KMS-11 (cell line): ENCODE data around the gene HMGXB3.
"Not testable (repeated sequence)": the region's sequence is repeated elsewhere in the genome, so short reads cannot be mapped to it uniquely, and the experiment has no call there.

ENCODE experiments used
- H2AFZ ChIP-seq: fragments of 200-600 bp; sonication (generic); 2 replicates; pipeline ENCODE4 v1.6.1; 2016; ENCODE audit warnings: antibody characterized with exemption, mixed run types, low read depth
- H3K27ac ChIP-seq: fragments of 200-600 bp; sonication (generic); 2 replicates; pipeline ENCODE4 v1.6.1; 2016; ENCODE audit warnings: mild to moderate bottlenecking, mixed run types
- H3K27me3 ChIP-seq: fragments of 200-600 bp; sonication (generic); 2 replicates; pipeline ENCODE4 v1.6.1; 2017; ENCODE audit warnings: mild to moderate bottlenecking, low read depth, mixed run types, moderate library complexity; ENCODE audit not compliant: insufficient read depth
- H3K36me3 ChIP-seq: fragments of 200-600 bp; sonication (generic); 2 replicates; pipeline ENCODE4 v1.6.1; 2017; ENCODE audit warnings: mild to moderate bottlenecking, mixed run types; ENCODE audit not compliant: insufficient read depth
- H3K4me1 ChIP-seq: fragments of 200-600 bp; sonication (generic); 2 replicates; pipeline ENCODE4 v1.6.1; 2016; ENCODE audit warnings: mild to moderate bottlenecking, low read depth, mixed run types; ENCODE audit not compliant: poor library complexity, severe bottlenecking
- H3K4me2 ChIP-seq: fragments of 200-600 bp; sonication (generic); 2 replicates; pipeline ENCODE4 v1.7.0; 2016; ENCODE audit warnings: mild to moderate bottlenecking, mixed run types
- H3K4me3 ChIP-seq: fragments of 200-600 bp; sonication (generic); IDR thresholded peaks from 2 replicates; pipeline ENCODE4 v1.6.1; 2017; ENCODE audit warnings: low read depth, low read length, mixed read lengths; ENCODE audit not compliant: insufficient read depth
- H3K79me2 ChIP-seq: fragments of 200-600 bp; sonication (generic); 2 replicates; pipeline ENCODE4 v1.6.1; 2016; ENCODE audit warnings: low read depth, mixed run types; ENCODE audit not compliant: insufficient read depth
- H3K9ac ChIP-seq: fragments of 200-600 bp; sonication (generic); 2 replicates; pipeline ENCODE4 v1.6.1; 2016; ENCODE audit warnings: mild to moderate bottlenecking, mixed run types
- H4K20me1 ChIP-seq: fragments of 200-600 bp; sonication (generic); 2 replicates; pipeline ENCODE4 v1.6.1; 2016; ENCODE audit warnings: mild to moderate bottlenecking, mixed run types; ENCODE audit not compliant: insufficient read depth
- CTCF ChIP-seq: fragments of 200-600 bp; sonication (generic); conservative IDR thresholded peaks from 2 replicates; pipeline ENCODE4 v1.6.1; 2017; ENCODE audit warnings: low read depth, mild to moderate bottlenecking, antibody characterized with exemption, low read length, moderate library complexity, mixed read lengths

HMGXB3 gene

DNA sequence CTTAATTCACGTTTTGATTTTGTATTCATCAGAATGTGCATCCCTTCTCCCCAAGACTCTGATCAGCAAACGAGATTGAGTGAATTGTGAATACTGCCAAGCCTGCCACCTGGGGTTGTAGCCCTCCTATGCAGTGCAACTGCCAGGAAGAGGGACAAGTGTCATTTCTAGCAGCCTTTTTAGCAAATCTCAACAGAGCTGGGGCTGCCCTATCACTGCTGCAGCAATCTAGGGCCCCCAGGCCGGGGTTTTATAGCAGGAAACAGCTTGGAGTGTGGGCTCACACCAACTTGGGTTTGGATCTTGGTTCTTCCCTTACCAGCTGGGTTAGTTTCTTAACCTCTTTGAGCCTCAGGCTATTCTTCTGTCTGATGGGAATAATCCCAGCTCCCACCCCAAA lies 81.8 kb downstream of the HMGXB3 start:
- no peak for TF ChIP-seq CTCF
- Histone ChIP-seq H3K9ac (no peak overlapping the region), H4K20me1 (no peaks in the 10 kb centered on the region), H3K4me3 (no peak overlapping the region), H3K36me3 (no peaks in the 10 kb centered on the region), H3K4me1 (no peaks in the 10 kb centered on the region), H3K27ac (no peak overlapping the region), H3K27me3 (no peaks in the 10 kb centered on the region), H3K79me2 (no peaks in the 10 kb centered on the region), H2AFZ (no peak overlapping the region), H3K4me2 (no peak overlapping the region)

DNA sequence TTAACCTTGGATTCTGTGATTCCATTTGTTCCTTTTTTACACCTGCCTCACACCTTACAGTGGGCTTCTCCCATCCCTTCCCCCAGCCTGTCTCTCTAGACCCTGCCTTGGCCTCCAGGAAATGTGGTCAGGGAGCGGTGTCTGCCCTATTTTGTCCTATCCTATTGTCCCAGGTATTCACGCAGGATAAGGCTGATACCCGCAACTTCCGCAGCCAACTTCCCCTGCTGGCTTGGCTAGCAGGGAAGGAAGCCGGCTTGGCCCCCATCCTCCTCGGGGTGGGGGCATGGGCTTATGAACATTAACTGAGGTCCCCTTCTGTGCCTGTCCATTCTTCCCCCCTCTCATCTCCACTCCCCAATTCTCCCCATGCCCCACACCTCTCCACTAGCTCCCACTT lies 82.3 kb downstream of the HMGXB3 start:
- Histone ChIP-seq H3K36me3 (no peaks in the 10 kb centered on the region), H3K4me1 (no peaks in the 10 kb centered on the region), H3K4me2 (no peak overlapping the region), H3K27me3 (no peaks in the 10 kb centered on the region), H3K9ac (no peak overlapping the region), H4K20me1 (no peaks in the 10 kb centered on the region), H3K27ac (no peak overlapping the region), H3K79me2 (no peaks in the 10 kb centered on the region), H3K4me3 (no peak overlapping the region), H2AFZ (no peak overlapping the region)
- TF ChIP-seq CTCF, result no peak

DNA sequence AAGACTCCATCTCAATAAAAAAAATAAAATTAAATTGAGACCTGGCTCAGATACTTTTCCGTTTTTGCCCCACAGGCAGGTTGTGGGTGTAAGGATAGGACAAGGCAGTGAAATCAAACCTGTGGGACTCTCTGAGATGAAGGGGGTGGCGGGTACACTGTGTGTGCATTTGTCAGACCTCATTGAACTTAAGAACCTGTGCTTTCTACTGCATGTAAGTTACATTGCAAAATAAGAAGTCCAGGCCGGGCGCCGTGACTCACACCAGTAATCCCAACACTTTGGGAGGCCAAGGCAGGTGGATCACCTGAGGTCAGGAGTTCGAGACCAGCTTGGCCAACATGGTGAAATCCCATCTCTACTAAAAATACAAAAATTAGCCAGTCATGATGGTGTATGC lies 84.2 kb downstream of the HMGXB3 start:
- H3K27ac ChIP-seq, H2AFZ ChIP-seq, H3K4me1 ChIP-seq, H3K4me3 ChIP-seq, H3K79me2 ChIP-seq, H3K9ac ChIP-seq, H3K4me2 ChIP-seq, H3K36me3 ChIP-seq, H4K20me1 ChIP-seq, H3K27me3 ChIP-seq: not testable (repeated sequence)

- Histone ChIP-seq H3K36me3 (no peaks in the 10 kb centered on the region), H3K4me1 (no peaks in the 10 kb centered on the region), H3K9ac (no peak overlapping the region)
Measured at GRCh38 chr5:150085191-150085912, 84.8 kb downstream of the HMGXB3 start.

More at GRCh38 chr5:150085191-150085912, 84.8 kb downstream of the HMGXB3 start:
- H3K4me3 ChIP-seq, result no peak overlapping the region
- no peaks in the 10 kb centered on the region for H4K20me1 ChIP-seq
- no peak overlapping the region for H3K27ac ChIP-seq
- H2AFZ ChIP-seq, result no peak overlapping the region
- no peak for TF ChIP-seq CTCF
- H3K79me2 ChIP-seq, result no peaks in the 10 kb centered on the region
- H3K27me3 ChIP-seq, result no peaks in the 10 kb centered on the region
- H3K4me2 ChIP-seq, result no peak overlapping the region
